ENCODE data around the gene HTRA2. TPM values are rescaled to one million over a fixed set of nuclear protein-coding genes. Genes with fewer than 3 reads are reported as not detected.

The HTRA2 gene
- total RNA-seq, 4 donors from 2014 or later: 27.3 to 45.9 (median 37.5) TPM

DNA sequence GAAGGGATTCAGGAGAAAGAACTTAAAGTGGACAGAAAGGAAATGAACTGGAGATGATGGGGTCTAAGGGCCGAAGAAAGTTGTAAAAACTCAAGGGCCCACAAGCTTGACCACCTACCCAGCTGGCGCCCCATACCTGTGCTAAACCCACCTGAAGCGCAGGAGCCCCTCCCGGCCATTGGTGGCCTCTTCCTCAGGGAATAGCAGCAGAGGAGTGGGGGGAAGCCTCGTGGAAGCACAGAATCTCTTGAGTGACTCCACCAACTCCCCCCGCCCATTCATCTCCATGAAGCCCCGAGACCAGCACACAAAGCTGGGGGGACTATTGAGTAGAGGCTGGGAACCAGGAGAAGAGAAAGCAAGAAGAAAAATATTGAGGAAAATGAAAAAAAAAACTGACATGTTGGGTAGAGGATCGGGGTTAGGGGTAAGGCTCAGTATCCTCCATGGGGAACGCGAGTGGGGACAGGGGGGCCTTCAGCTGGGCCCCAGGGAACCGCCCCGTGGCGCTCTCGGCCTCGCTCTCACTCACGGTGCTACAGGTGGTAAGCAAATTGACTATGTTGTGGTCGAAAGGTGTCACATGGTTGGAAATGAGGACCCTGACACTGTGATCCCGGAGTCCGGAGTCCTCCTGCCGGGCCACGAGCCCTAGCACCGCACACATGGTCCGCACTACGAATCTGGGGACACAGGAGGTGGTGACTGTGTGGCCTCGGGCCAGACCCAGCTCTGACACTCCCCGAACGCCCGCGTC is 955 bp upstream of the HTRA2 start:
- WGBS, 2 donors: 17 to 22% methylated on average over 20 to 29 of the region's 29 CpGs
- H3K36me3 ChIP-seq: peaks cover 15 to 34% of the 10 kb centered on the region in 2 donors

DNA sequence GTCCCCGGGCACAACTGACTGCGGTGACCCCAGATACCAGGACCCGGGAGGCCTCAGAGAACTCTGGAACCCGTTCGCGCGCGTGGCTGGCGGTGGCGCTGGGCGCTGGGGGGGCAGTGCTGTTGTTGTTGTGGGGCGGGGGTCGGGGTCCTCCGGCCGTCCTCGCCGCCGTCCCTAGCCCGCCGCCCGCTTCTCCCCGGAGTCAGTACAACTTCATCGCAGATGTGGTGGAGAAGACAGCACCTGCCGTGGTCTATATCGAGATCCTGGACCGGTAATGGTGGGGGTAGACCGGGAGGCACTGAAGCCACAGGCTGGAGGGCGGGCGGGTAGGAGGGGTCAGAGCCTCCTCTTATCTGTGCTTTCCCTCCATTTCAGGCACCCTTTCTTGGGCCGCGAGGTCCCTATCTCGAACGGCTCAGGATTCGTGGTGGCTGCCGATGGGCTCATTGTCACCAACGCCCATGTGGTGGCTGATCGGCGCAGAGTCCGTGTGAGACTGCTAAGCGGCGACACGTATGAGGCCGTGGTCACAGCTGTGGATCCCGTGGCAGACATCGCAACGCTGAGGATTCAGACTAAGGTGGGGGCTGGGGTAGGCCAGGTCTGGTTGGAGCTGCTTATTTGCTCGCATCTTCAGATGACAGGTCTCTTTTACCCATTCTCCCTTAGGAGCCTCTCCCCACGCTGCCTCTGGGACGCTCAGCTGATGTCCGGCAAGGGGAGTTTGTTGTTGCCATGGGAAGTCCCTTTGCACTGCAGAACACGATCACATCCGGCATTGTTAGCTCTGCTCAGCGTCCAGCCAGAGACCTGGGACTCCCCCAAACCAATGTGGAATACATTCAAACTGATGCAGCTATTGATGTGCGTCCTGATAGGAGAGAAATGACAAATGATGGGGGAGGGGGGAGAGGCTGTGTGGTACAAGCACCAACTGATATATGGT is 780 bp downstream of the HTRA2 start:
- intact Hi-C loops (cut with DNase I): no loop called here
- Histone ChIP-seq H3K9me3 (no peaks in the 10 kb centered on the region), H3K4me1 (peaks cover 10 to 18% of the 10 kb centered on the region in 2 donors), H3K36me3 (peaks cover 15 to 34% of the 10 kb centered on the region in 2 donors), H3K27me3 (no peaks in the 10 kb centered on the region), H3K27ac (peak overlapping the region; percentile 21 to 90 (median 39)), H3K4me3 (replicated peaks in 1 of 3) (peak overlapping the region; percentile 60 to 72 (median 71))
- peak; percentile 26 to 33 for DNase-seq
- WGBS, 2 donors: 3 to 6% methylated on average over 24 to 49 of the region's 54 CpGs
- TF ChIP-seq CTCF (IDR thresholded peaks at IDR 0.05) (no peak), POLR2A (IDR thresholded peaks at IDR 0.05) (no peak)

More for the DNA sequence above, 955 bp upstream of the HTRA2 start:
- TF ChIP-seq POLR2A (IDR thresholded peaks at IDR 0.05) (no peak), CTCF (IDR thresholded peaks at IDR 0.05) (no peak)
- Histone ChIP-seq H3K9me3 (no peaks in the 10 kb centered on the region), H3K27ac (peak overlapping the region; percentile 78 to 90 (median 81)), H3K4me1 (peaks cover 10 to 18% of the 10 kb centered on the region in 2 donors), H3K4me3 (replicated peaks in 1 of 3) (peak overlapping the region; percentile 23 to 100 (median 71)), H3K27me3 (no peaks in the 10 kb centered on the region)
- intact Hi-C loops (cut with DNase I): loop anchor here (10.0 kb wide), 1 partner anchor 56 kb away; no protein-coding TSS in a partner anchor
- no peak for DNase-seq

- WGBS, 2 donors: 86 to 90% methylated on average over 7 of the region's 7 CpGs
- Histone ChIP-seq H3K4me1 (peaks cover 10 to 18% of the 10 kb centered on the region in 2 donors), H3K27me3 (no peaks in the 10 kb centered on the region), H3K27ac (no peak overlapping the region), H3K4me3 (replicated peaks in 1 of 3) (no peak overlapping the region), H3K9me3 (no peaks in the 10 kb centered on the region), H3K36me3 (peaks cover 10 to 23% of the 10 kb centered on the region in 2 donors)
- intact Hi-C loops (cut with DNase I): no loop called here
- DNase-seq: no peak
- TF ChIP-seq POLR2A (IDR thresholded peaks at IDR 0.05): no peak
- no peak for TF ChIP-seq CTCF (IDR thresholded peaks at IDR 0.05)
Measured at GRCh38 chr2:74531666-74532065, 1.9 kb downstream of the HTRA2 start.

DNA sequence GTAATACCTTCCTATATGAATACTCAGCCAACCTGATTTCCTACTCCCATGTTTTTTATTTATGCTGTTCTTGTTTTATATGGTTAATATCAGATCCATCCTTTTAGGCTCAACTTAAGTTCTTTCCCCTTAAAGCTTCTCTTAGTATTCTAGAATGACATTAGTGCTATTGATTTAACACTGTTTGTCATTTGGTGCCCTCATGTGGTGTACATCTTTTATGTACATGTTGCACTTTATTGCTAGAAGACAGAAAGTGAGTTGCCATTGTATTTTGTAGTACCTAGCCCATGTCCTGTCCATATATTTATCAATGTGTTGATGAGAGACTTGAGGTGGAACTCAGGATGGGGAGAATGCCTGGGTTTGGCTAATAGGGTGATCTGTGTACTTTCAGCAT is 2.5 kb downstream of the HTRA2 start:
- H3K4me3 ChIP-seq (replicated peaks in 1 of 3): no peak overlapping the region
- H3K4me1 ChIP-seq: peaks cover 10 to 18% of the 10 kb centered on the region in 2 donors
- DNase-seq: no peak
- H3K27ac ChIP-seq: no peak overlapping the region
- H3K9me3 ChIP-seq: no peaks in the 10 kb centered on the region
- TF ChIP-seq POLR2A (IDR thresholded peaks at IDR 0.05) (no peak), CTCF (IDR thresholded peaks at IDR 0.05) (peak in 2 of 6 experiments; percentile 11 to 15)
- peaks cover 5 to 18% of the 10 kb centered on the region in 2 donors for H3K36me3 ChIP-seq
- intact Hi-C loops (cut with DNase I): no loop called here
- H3K27me3 ChIP-seq: no peaks in the 10 kb centered on the region
